ENCODE measurements around the gene ERC2. TPM values are rescaled to one million over a fixed set of nuclear protein-coding genes. Genes with fewer than 3 reads are reported as not detected.

ERC2 gene
- total and polyA plus RNA-seq, 2 of the 13 experiments (the other 11 are each of a cell fraction or from before 2014, with no cell fraction given) = 0.16 to 0.22 TPM

DNA sequence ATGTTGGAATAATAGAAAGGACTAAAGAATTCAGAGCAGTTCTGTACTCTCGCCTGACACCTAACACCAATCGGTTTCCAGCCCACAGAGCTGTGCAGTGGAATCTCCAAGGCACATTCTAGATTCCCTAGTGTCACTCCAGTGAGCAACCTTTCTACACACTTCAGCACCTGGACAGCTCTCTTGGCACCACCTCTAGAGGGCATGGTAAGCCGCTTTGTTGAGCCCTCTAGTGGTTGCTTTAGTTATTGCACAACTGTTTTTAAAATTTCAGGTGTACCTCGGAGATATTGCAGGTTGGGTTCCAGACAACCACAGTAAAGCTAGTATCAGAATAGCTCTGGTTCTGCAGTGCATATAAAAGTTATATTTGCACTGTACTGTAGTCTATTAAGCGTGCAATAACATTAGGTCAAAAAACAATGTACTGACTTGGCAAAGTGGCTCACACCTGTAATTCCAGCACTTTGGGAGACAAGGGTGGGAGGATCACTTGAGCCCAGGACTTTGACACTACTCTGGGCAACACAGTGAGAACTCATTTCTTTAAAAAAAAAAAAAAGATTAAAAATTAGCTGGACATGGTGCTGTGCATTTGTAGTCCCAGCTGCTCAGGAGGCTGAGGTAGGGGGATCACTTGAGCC lies 26.5 kb upstream of the ERC2 start (continued):
- TF ChIP-seq NONO (IDR thresholded peaks at IDR 0.05) (no peak), NONO (CRISPR knock-in tag; conservative IDR thresholded peaks at IDR 0.05) (0 out of 2 replicates have a peak, but pooled peaks have one; percentile 49), CENPT (CRISPR knock-in tag; IDR thresholded peaks at IDR 0.05; ENCODE audit: low read depth) (no peak), ZNF792 (CRISPR knock-in tag; IDR thresholded peaks at IDR 0.05) (peak; percentile 98), SIN3B (IDR thresholded peaks at IDR 0.05; ENCODE audit: low read length) (no peak), ZNF10 (CRISPR knock-in tag; IDR thresholded peaks at IDR 0.05; ENCODE audit: borderline replicate concordance, low read depth) (no peak), SAFB2 (CRISPR knock-in tag; IDR thresholded peaks at IDR 0.05; ENCODE audit: borderline replicate concordance, low read depth) (peak; percentile 32; the same call in 1 of the 2 replicates), ZNF333 (CRISPR knock-in tag; IDR thresholded peaks at IDR 0.05; ENCODE audit: borderline replicate concordance) (no peak), AGO2 (optimal IDR thresholded peaks at IDR 0.05; ENCODE audit: low read depth, low read length) (no peak), KAT8 (CRISPR knock-in tag; IDR thresholded peaks at IDR 0.05) (peak; percentile 83), MIXL1 (CRISPR knock-in tag; IDR thresholded peaks at IDR 0.05) (peak; percentile 89), RBFOX2 (IDR thresholded peaks at IDR 0.05; ENCODE audit: low read depth, low read length) (no peak), ZNF296 (CRISPR knock-in tag; conservative IDR thresholded peaks at IDR 0.05) (no peak), ZNF839 (CRISPR knock-in tag; IDR thresholded peaks at IDR 0.05; ENCODE audit: borderline replicate concordance) (no peak), ZNF766 (CRISPR knock-in tag; IDR thresholded peaks at IDR 0.05; ENCODE audit: borderline replicate concordance) (peak; percentile 85; the same call in 1 of the 2 replicates), CAMTA2 (CRISPR knock-in tag; IDR thresholded peaks at IDR 0.05; ENCODE audit: borderline replicate concordance) (no peak), ZNF773 (CRISPR knock-in tag; IDR thresholded peaks at IDR 0.05; ENCODE audit: borderline replicate concordance) (no peak), PAF1 (CRISPR knock-in tag; IDR thresholded peaks at IDR 0.05) (no peak)
- TF ChIP-seq, protein P1, sequence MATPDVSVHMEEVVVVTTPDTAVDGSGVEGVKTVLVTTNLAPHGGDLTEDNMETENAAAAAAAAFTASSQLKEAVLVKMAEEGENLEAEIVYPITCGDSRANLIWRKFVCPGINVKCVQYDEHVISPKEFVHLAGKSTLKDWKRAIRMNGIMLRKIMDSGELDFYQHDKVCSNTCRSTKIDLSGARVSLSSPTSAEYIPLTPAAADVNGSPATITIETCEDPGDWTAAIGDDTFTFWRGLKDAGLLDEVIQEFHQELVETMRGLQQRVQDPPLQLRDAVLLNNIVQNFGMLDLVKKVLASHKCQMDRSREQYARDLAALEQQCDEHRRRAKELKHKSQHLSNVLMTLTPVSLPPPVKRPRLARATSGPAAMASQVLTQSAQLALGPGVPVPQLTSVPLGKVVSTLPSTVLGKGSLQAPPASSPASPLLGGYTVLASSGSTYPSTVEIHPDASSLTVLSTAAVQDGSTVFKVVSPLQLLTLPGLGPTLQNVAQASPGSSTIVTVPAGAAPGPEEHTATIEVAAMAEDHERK (CRISPR knock-in tag; IDR thresholded peaks at IDR 0.05; ENCODE audit: low read depth) = peak; percentile 43; the same call in 1 of the 2 replicates
- TF ChIP-seq, protein P2, sequence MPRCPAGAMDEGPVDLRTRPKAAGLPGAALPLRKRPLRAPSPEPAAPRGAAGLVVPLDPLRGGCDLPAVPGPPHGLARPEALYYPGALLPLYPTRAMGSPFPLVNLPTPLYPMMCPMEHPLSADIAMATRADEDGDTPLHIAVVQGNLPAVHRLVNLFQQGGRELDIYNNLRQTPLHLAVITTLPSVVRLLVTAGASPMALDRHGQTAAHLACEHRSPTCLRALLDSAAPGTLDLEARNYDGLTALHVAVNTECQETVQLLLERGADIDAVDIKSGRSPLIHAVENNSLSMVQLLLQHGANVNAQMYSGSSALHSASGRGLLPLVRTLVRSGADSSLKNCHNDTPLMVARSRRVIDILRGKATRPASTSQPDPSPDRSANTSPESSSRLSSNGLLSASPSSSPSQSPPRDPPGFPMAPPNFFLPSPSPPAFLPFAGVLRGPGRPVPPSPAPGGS (CRISPR knock-in tag; IDR thresholded peaks at IDR 0.05) = peak; percentile 53; the same call in 1 of the 2 replicates
- TF ChIP-seq, protein P3, sequence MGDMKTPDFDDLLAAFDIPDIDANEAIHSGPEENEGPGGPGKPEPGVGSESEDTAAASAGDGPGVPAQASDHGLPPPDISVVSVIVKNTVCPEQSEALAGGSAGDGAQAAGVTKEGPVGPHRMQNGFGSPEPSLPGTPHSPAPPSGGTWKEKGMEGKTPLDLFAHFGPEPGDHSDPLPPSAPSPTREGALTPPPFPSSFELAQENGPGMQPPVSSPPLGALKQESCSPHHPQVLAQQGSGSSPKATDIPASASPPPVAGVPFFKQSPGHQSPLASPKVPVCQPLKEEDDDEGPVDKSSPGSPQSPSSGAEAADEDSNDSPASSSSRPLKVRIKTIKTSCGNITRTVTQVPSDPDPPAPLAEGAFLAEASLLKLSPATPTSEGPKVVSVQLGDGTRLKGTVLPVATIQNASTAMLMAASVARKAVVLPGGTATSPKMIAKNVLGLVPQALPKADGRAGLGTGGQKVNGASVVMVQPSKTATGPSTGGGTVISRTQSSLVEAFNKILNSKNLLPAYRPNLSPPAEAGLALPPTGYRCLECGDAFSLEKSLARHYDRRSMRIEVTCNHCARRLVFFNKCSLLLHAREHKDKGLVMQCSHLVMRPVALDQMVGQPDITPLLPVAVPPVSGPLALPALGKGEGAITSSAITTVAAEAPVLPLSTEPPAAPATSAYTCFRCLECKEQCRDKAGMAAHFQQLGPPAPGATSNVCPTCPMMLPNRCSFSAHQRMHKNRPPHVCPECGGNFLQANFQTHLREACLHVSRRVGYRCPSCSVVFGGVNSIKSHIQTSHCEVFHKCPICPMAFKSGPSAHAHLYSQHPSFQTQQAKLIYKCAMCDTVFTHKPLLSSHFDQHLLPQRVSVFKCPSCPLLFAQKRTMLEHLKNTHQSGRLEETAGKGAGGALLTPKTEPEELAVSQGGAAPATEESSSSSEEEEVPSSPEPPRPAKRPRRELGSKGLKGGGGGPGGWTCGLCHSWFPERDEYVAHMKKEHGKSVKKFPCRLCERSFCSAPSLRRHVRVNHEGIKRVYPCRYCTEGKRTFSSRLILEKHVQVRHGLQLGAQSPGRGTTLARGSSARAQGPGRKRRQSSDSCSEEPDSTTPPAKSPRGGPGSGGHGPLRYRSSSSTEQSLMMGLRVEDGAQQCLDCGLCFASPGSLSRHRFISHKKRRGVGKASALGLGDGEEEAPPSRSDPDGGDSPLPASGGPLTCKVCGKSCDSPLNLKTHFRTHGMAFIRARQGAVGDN (CRISPR knock-in tag; IDR thresholded peaks at IDR 0.05) = no peak
- TF ChIP-seq, protein P4, sequence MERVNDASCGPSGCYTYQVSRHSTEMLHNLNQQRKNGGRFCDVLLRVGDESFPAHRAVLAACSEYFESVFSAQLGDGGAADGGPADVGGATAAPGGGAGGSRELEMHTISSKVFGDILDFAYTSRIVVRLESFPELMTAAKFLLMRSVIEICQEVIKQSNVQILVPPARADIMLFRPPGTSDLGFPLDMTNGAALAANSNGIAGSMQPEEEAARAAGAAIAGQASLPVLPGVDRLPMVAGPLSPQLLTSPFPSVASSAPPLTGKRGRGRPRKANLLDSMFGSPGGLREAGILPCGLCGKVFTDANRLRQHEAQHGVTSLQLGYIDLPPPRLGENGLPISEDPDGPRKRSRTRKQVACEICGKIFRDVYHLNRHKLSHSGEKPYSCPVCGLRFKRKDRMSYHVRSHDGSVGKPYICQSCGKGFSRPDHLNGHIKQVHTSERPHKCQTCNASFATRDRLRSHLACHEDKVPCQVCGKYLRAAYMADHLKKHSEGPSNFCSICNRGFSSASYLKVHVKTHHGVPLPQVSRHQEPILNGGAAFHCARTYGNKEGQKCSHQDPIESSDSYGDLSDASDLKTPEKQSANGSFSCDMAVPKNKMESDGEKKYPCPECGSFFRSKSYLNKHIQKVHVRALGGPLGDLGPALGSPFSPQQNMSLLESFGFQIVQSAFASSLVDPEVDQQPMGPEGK (CRISPR knock-in tag; IDR thresholded peaks at IDR 0.05) = peak; percentile 67; the same call in 1 of the 2 replicates
